ENCODE data around the gene PAX5.

The PAX5 gene

GRCh38 chr9:36985769-36986467 is 48.1 kb downstream of the PAX5 start:
- Histone ChIP-seq H2BK12ac (ENCODE audit: low read length) (no peak overlapping the region), H3K9ac (ENCODE audit: low read depth, low read length, poor library complexity) (no peak overlapping the region), H2AFZ (ENCODE audit: low read length) (no peak overlapping the region), H2BK15ac (ENCODE audit: low read length) (no peak overlapping the region), H3K18ac (ENCODE audit: low read length) (peak overlapping the region; percentile 32), H3K4ac (ENCODE audit: low read length) (no peak overlapping the region), H4K8ac (ENCODE audit: low read depth, low read length) (no peak overlapping the region), H2AK5ac (ENCODE audit: low read depth, low read length) (no peak overlapping the region), H3K9me3 (replicated peaks in 1 of 2; ENCODE audit: control insufficient read depth in 2 of 2, insufficient read depth in 1 of 2, low read depth in 1 of 2, low read length in 2 of 2) (peaks cover 0 to 8% of the 10 kb centered on the region in 2 donors), H3K4me2 (ENCODE audit: insufficient read depth, low read length, poor library complexity, severe bottlenecking) (peak overlapping the region; percentile 73), H3K27ac (replicated peaks; ENCODE audit: low read length) (no peak overlapping the region), H3K23ac (ENCODE audit: low read depth, low read length, poor library complexity) (no peak overlapping the region), H3K79me1 (ENCODE audit: low read depth, low read length) (peaks cover 3% of the 10 kb centered on the region), H3K4me3 (ENCODE audit: low read length in 2 of 2) (peak overlapping the region in 1 of 2 donors; percentile 49), H3K36me3 (replicated peaks in 1 of 2; ENCODE audit: control insufficient read depth in 2 of 2, insufficient read depth in 2 of 2, low read length in 2 of 2) (peaks cover 0 to 42% of the 10 kb centered on the region in 2 donors), H2BK5ac (ENCODE audit: low read length) (peak overlapping the region; percentile 42), H3K4me1 (ENCODE audit: control insufficient read depth in 2 of 2, insufficient read depth in 1 of 2, low read depth in 1 of 2, low read length in 2 of 2) (peaks cover 0 to 9% of the 10 kb centered on the region in 2 donors), H4K91ac (ENCODE audit: low read depth, low read length, poor library complexity) (no peak overlapping the region), H3K27me3 (ENCODE audit: control insufficient read depth in 3 of 3, insufficient read depth in 3 of 3, low read depth in 1 of 3, low read length in 3 of 3) (peaks cover 0 to 69% (median 27%) of the 10 kb centered on the region in 3 experiments), H2BK120ac (ENCODE audit: low read depth, low read length) (peak overlapping the region; percentile 4), H3K14ac (ENCODE audit: low read length) (no peak overlapping the region)
- DNase-seq (ENCODE audit: low spot score): no peak
- WGBS, 2 donors (ENCODE audit: extremely low coverage in 2 of 2, insufficient read length in 2 of 2, insufficient replicate concordance in 1 of 2): no CpG with 5 or more reads among the region's 70 CpGs

GRCh38 chr9:36985061-36985768 is 48.9 kb downstream of the PAX5 start:
- peak overlapping the region; percentile 46 for H3K18ac ChIP-seq (ENCODE audit: low read length)
- H2AFZ ChIP-seq (ENCODE audit: low read length): no peak overlapping the region
- H3K4ac ChIP-seq (ENCODE audit: low read length): no peak overlapping the region
- no CpG with 5 or more reads among the region's 15 CpGs for WGBS, 2 donors (ENCODE audit: extremely low coverage in 2 of 2, insufficient read length in 2 of 2, insufficient replicate concordance in 1 of 2)
- no peak overlapping the region for H3K4me3 ChIP-seq (ENCODE audit: low read length in 2 of 2)
- H3K9me3 ChIP-seq (replicated peaks in 1 of 2; ENCODE audit: control insufficient read depth in 2 of 2, insufficient read depth in 1 of 2, low read depth in 1 of 2, low read length in 2 of 2): peaks cover 0 to 8% of the 10 kb centered on the region in 2 donors
- H3K27me3 ChIP-seq (ENCODE audit: control insufficient read depth in 3 of 3, insufficient read depth in 3 of 3, low read depth in 1 of 3, low read length in 3 of 3): peaks cover 0 to 67% (median 27%) of the 10 kb centered on the region in 3 experiments
- H3K36me3 ChIP-seq (replicated peaks in 1 of 2; ENCODE audit: control insufficient read depth in 2 of 2, insufficient read depth in 2 of 2, low read length in 2 of 2): peaks cover 0 to 39% of the 10 kb centered on the region in 2 donors
- H3K27ac ChIP-seq (replicated peaks; ENCODE audit: low read length): no peak overlapping the region
- H3K4me1 ChIP-seq (ENCODE audit: control insufficient read depth in 2 of 2, insufficient read depth in 1 of 2, low read depth in 1 of 2, low read length in 2 of 2): peaks cover 0 to 12% of the 10 kb centered on the region in 2 donors
- H3K14ac ChIP-seq (ENCODE audit: low read length): peak overlapping the region; percentile 41
- H2BK15ac ChIP-seq (ENCODE audit: low read length): no peak overlapping the region
- H2BK120ac ChIP-seq (ENCODE audit: low read depth, low read length): no peak overlapping the region
- H3K4me2 ChIP-seq (ENCODE audit: insufficient read depth, low read length, poor library complexity, severe bottlenecking): no peak overlapping the region
- H2BK12ac ChIP-seq (ENCODE audit: low read length): no peak overlapping the region
- DNase-seq (ENCODE audit: low spot score): no peak
- H4K8ac ChIP-seq (ENCODE audit: low read depth, low read length): no peak overlapping the region
- no peak overlapping the region for H3K9ac ChIP-seq (ENCODE audit: low read depth, low read length, poor library complexity)
- peak overlapping the region; percentile 75 for H3K23ac ChIP-seq (ENCODE audit: low read depth, low read length, poor library complexity)
- no peak overlapping the region for H2AK5ac ChIP-seq (ENCODE audit: low read depth, low read length)
- H2BK5ac ChIP-seq (ENCODE audit: low read length): peak overlapping the region; percentile 42
- peaks cover 3% of the 10 kb centered on the region for H3K79me1 ChIP-seq (ENCODE audit: low read depth, low read length)
- H4K91ac ChIP-seq (ENCODE audit: low read depth, low read length, poor library complexity): no peak overlapping the region

- no peak overlapping the region for H4K8ac ChIP-seq (ENCODE audit: low read depth, low read length)
- peaks cover 0 to 23% (median 6%) of the 10 kb centered on the region in 3 experiments for H3K27me3 ChIP-seq (ENCODE audit: control insufficient read depth in 3 of 3, insufficient read depth in 3 of 3, low read depth in 1 of 3, low read length in 3 of 3)
- H2BK5ac ChIP-seq (ENCODE audit: low read length): no peak overlapping the region
- H3K4me2 ChIP-seq (ENCODE audit: insufficient read depth, low read length, poor library complexity, severe bottlenecking): no peak overlapping the region
- H2BK120ac ChIP-seq (ENCODE audit: low read depth, low read length): no peak overlapping the region
- H2AK5ac ChIP-seq (ENCODE audit: low read depth, low read length): no peak overlapping the region
- H3K36me3 ChIP-seq (replicated peaks in 1 of 2; ENCODE audit: control insufficient read depth in 2 of 2, insufficient read depth in 2 of 2, low read length in 2 of 2): peaks cover 0 to 27% of the 10 kb centered on the region in 2 donors
- no peak overlapping the region for H3K4ac ChIP-seq (ENCODE audit: low read length)
- H3K27ac ChIP-seq (replicated peaks; ENCODE audit: low read length): no peak overlapping the region
- no peak overlapping the region for H3K18ac ChIP-seq (ENCODE audit: low read length)
- H3K79me1 ChIP-seq (ENCODE audit: low read depth, low read length): peaks cover 3% of the 10 kb centered on the region
- no peak overlapping the region for H4K91ac ChIP-seq (ENCODE audit: low read depth, low read length, poor library complexity)
- no peak overlapping the region for H2AFZ ChIP-seq (ENCODE audit: low read length)
- no peak overlapping the region for H3K9ac ChIP-seq (ENCODE audit: low read depth, low read length, poor library complexity)
- H3K4me3 ChIP-seq (ENCODE audit: low read length in 2 of 2): no peak overlapping the region
- no peak overlapping the region for H3K14ac ChIP-seq (ENCODE audit: low read length)
- no CpG with 5 or more reads among the region's 7 CpGs for WGBS, 2 donors (ENCODE audit: extremely low coverage in 2 of 2, insufficient read length in 2 of 2, insufficient replicate concordance in 1 of 2)
- H2BK12ac ChIP-seq (ENCODE audit: low read length): no peak overlapping the region
- peaks cover 0 to 6% of the 10 kb centered on the region in 2 donors for H3K4me1 ChIP-seq (ENCODE audit: control insufficient read depth in 2 of 2, insufficient read depth in 1 of 2, low read depth in 1 of 2, low read length in 2 of 2)
- no peak overlapping the region for H2BK15ac ChIP-seq (ENCODE audit: low read length)
- DNase-seq (ENCODE audit: low spot score): no peak
- H3K23ac ChIP-seq (ENCODE audit: low read depth, low read length, poor library complexity): no peak overlapping the region
- peaks cover 0 to 1% of the 10 kb centered on the region in 2 donors for H3K9me3 ChIP-seq (replicated peaks in 1 of 2; ENCODE audit: control insufficient read depth in 2 of 2, insufficient read depth in 1 of 2, low read depth in 1 of 2, low read length in 2 of 2)
Measured at GRCh38 chr9:36980148-36980974, 53.7 kb downstream of the PAX5 start.
